CD4-positive, alpha-beta T cell treated with Interleukin-21 for 1 hour (primary cell): ENCODE data around the gene CDRT4.

ENCODE experiments used
- DNase-seq: peaks from one replicate; pipeline ENCODE4 v3.0.0-alpha.2; 2020

Gene CDRT4

GRCh38 chr17:15492791-15493692 lies 25.6 kb upstream of the CDRT4 start:
- DNase-seq, result no peak

DNA sequence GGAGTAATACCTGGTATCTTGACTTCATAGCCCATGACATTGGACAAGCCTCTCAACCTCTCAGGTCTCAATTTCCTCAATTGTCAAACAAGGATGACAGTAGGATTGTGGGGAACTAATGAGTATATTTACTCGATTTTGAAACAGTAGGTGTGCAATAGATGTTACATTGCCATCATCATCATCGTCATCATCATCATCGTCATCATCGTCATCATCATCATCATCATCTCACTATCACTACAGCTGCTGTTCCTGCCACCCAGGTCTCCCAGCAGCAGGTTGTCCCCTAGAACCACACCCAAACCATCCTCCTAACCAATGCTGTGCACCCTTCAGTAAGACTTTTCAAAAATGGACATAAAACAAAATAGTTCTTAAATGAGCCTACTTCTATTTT lies 24.8 kb upstream of the CDRT4 start:
- no peak for DNase-seq

- DNase-seq, result no peak
These were observed 23.3 kb upstream of the CDRT4 start for GRCh38 chr17:15490634-15491261.

GRCh38 chr17:15488557-15488956 lies 21.1 kb upstream of the CDRT4 start:
- no peak for DNase-seq

DNA sequence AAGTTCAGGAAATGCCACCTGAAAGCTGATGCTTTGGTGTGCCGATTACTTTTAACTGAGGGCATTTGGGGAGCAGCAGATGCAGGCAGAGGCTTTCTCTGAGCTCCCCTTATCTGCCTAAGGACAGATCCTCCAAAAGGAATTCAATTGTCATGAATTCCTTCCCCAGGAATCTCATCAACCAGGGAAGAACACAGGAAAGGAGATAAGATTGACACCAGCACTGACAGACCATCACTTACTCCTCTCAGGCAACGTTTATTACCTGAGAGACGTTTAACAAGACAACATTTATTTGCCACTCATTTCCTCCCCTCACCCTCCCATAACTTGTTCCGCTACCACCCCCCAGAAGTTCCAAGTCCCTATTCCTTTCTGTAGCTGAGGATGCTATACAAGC lies 17.6 kb upstream of the CDRT4 start:
- DNase-seq, result no peak

DNA sequence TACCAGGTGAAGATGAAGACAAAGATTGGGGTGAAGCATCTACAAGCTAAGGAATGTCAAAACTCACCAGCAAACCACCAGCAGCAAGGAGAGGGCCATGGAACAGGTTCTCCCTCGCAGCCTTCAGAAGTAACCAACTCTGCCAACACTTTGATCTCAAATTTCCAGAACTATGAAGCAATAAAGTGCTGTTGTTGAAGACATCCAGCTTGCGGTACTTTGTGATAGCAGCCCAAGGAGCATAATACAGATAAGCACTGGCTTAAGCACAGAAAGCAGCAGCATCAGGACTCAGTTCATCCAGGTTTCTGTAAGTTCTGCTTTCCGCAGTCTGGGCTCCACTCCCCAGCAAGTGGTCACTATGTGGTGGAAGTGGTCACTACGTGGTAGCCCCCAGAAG lies 16.0 kb upstream of the CDRT4 start:
- DNase-seq, result no peak

DNA sequence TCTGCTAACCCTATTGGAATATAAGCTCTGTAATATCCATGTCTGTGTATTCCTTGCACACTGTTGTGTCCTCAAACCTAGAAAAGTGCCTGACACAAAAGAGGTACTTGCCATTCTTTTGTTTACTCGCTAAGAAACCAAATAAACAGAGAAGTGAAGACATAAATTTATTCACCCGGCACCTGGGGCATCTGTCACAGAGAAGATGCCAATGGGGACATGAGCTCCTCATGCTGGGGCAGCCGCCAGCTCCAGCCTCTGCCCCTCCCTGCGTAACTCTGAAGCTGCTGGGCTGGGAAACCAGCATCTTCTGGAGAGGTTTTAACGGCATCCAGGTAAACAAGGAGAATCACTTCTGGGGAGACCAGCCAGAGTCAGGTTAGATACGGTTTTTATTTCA lies 15.1 kb upstream of the CDRT4 start:
- DNase-seq, result no peak

DNA sequence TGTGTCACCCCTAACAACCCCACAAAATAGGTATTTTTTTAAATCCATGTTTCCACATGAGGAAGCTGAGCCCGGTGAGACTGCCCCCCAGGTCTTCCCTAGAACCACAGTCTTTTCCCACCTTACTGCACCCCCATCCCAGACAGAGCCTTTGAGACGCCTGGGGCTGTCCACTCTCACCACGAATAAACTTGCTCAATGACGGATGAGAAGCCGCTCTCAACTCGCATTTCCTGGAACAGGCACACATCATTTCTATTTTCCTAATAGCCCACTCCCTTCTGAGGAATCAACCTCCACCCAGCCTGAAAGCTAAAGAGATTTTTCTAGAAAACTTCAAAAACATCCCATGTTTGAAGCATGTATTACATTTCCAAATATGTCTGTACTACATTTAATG lies 14.1 kb upstream of the CDRT4 start:
- DNase-seq, result no peak

GRCh38 chr17:15480204-15480603 lies 12.8 kb upstream of the CDRT4 start:
- DNase-seq, result no peak

DNA sequence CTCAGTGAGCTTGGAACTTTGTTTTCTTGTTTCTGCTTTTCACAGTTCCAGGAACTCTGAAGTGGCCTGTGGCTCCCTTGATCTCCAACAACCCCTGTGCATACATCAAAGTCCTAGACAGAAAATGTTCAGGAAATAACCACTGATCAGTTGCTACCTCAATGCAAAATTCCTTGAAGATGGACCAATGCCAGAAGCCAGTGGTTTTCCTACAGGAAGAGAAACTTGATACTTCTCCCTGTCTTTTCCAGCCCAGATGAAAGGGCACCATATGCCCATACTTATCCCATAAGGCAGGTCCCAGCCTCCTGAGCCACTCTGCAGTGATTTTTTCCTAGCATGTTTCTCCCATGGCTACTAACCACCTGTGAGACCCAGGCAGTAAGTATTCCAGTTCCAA lies 12.3 kb upstream of the CDRT4 start:
- DNase-seq, result no peak

- DNase-seq, result no peak
These were observed 11.4 kb upstream of the CDRT4 start for GRCh38 chr17:15478845-15479244.

- no peak for DNase-seq
These were observed 8.4 kb upstream of the CDRT4 start for GRCh38 chr17:15475631-15476354.

- no peak for DNase-seq
These were observed 5.5 kb upstream of the CDRT4 start for GRCh38 chr17:15472891-15473290.

GRCh38 chr17:15470536-15470935 lies 3.1 kb upstream of the CDRT4 start:
- DNase-seq, result no peak

- no peak for DNase-seq
These were observed 1.8 kb upstream of the CDRT4 start for GRCh38 chr17:15469260-15469659.

GRCh38 chr17:15468126-15468525 lies 705 bp upstream of the CDRT4 start:
- no peak for DNase-seq

- no peak for DNase-seq
These were observed 1.3 kb downstream of the CDRT4 start for GRCh38 chr17:15466131-15466530.

- no peak for DNase-seq
These were observed 2.2 kb downstream of the CDRT4 start for GRCh38 chr17:15465045-15465701.

GRCh38 chr17:15464231-15464985 lies 3.0 kb downstream of the CDRT4 start:
- DNase-seq, result no peak

DNA sequence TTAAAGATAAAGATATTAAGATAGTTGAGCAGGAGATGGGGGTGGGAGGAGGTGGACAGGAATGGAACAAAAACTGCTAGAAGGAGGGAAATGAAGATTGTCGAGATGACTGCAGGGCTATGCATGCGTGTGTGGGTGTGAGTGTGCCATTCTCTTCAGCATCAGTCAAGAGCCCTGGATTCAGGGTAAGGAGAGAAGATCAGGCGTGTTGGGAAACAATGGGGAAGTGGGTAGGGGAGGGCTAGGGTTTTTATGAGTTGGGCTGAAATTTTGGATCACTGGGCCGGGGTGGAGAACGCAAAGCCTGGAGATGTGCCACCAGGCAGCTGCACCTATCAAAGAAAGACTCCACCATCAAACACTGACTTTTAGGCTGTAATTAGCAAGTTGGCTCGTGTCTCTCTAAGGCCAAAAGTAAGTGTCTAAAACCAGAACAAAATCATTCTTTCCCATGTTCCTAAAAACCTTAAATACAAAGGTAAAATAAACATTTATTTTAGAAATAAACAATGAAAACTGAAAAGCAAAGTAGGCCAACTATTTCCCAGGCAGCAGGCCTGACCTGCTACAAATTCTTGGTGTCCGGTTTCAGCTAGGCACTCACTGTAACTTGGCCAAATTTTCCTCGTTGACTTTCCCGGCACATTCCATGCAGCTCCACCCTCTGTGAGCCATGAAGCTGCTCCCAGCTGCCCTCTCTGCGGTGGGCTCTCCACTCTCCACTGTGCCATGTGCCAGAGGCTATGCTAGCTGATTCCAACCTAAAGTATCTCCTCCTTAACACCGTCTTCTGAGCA lies 4.2 kb downstream of the CDRT4 start:
- DNase-seq, result no peak

DNA sequence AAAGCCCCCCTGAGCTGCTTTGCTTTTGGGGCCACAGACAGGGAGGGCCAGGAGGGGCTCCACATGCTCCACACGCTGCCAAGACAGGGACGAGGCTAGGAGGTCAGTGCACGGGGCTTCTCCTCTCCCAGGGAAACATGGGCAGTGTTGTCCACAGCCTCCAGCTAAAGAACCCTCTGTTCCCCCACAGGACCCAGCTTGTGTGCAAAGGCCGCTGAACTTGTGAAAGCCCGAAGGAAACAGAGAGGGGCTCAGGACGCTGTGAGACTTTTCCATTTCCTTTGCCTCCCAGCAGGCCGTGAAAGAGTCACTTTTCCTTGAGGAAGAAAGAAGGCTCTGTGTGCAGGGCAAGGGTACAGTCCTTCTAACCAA lies 9.7 kb downstream of the CDRT4 start:
- no peak for DNase-seq
